GM12801 (cell line): Measurements from ENCODE around the gene CLIC3.

Source experiments
- TF ChIP-seq, protein P1 (sequence below): IDR thresholded peaks from one replicate; pipeline ENCODE4 v1.5.1; 2011; ENCODE audit warnings: control low read depth; ENCODE audit not compliant: insufficient read length; ENCODE audit errors: extremely low read depth

Gene CLIC3

DNA sequence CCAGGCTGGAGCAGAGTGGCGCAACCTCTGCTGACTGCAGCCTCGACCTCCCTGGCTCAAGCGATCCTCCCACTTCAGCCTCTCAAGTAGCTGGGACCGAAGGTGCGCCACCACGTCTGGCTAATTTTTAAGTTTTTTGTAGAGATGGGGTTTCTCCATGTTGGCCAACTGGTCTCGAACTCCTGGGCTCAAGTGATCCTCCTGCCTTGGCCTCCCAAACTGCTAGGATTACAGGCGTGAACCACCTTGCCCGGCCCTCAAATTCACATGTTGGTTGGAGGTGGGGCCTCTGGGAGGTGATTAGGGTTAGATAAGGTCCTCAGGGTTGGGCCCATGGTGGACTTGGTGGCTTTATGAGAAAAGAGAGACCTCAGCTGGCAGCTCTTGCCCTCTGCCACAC is 34.2 kb downstream of the CLIC3 start:
- TF ChIP-seq, protein P1, sequence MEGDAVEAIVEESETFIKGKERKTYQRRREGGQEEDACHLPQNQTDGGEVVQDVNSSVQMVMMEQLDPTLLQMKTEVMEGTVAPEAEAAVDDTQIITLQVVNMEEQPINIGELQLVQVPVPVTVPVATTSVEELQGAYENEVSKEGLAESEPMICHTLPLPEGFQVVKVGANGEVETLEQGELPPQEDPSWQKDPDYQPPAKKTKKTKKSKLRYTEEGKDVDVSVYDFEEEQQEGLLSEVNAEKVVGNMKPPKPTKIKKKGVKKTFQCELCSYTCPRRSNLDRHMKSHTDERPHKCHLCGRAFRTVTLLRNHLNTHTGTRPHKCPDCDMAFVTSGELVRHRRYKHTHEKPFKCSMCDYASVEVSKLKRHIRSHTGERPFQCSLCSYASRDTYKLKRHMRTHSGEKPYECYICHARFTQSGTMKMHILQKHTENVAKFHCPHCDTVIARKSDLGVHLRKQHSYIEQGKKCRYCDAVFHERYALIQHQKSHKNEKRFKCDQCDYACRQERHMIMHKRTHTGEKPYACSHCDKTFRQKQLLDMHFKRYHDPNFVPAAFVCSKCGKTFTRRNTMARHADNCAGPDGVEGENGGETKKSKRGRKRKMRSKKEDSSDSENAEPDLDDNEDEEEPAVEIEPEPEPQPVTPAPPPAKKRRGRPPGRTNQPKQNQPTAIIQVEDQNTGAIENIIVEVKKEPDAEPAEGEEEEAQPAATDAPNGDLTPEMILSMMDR: no peak

DNA sequence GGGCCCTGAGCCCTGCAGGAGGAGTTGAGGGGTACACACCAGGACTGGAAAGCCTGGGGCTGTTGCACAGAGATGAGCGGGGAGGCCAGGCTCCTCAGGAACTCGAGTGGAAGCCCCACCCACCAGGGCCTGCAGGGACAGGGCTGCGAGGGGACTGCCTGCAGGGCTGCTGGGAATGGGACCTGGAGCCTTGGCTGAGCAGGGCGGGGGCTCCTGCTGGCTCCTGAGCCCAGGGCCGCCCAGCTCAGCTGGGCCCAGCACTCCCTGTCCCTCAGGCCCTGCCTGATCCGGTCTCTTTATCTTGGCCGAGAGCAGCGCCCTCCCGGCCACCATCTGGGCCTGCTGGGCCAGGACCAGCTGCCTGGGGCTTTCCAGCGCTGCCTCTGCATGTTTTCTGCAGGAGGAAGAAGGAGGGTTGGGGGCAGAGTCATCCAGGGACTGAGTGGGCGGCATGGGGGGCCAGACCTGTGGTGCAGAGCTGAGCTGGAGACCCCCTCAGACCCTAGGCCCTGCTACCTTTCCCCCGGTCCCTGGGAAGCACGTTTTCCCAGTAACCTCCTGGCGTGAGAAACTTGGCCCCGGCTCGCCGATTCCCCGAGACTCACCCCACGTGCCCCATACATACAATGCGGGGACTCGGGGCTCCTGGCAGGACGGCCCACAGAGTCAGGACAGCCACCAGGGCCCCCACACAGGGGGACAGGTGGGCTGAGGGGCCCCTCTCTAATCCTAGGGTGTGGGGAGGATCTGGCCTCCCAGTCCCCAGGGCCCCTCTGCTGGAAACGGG is 34.9 kb downstream of the CLIC3 start:
- TF ChIP-seq, protein P1: no peak

DNA sequence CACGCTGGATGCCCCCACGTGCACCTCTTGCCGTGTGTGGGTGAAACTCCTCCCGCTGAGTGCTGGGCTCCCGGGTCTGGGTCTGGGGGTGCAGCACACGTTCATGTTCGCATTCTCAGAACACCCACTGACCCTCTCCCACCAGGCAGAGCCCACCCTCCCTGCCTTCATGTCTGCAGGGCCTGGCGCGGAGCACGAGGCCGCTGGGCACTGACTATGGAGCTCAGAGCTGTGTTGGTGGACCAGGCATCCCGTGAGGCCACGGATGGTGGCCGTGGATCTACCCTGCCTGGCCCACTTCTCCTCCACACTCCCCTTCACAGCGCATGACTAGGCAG is 35.5 kb downstream of the CLIC3 start:
- TF ChIP-seq, protein P1: no peak

DNA sequence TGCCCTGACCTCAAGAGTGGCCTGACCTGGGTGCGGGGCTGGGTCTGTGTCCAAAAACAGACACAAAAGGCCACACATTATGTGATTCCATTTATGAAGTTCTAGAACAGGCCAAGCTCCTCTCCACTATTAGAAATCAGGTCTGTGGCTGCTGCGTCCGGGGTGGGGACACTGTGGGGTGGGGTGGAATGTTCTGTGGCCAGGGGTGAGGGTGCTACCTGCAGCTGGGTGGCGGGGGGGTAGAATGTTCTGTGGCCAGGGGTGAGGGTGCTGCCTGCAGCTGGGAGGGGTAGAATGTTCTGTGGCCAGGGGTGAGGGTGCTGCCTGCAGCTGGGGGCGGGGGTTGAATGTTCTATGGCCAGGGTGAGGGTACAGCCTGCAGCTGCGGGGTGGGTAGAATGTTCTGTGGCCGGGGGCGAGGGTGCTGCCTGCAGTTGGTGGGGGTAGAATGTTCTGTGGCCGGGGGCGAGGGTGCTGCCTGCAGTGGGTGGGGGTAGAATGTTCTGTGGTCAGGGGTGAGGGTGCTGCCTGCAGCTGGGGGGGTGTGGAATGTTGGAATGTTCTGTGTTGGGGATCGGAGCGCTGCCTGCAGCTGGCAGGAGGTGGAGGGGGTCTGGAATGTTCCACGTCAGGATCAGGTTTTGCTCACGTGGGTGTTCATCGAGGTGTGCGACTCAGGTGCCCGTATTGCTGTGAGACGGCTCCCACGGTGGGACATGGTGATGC is 36.0 kb downstream of the CLIC3 start:
- TF ChIP-seq, protein P1: no peak

DNA sequence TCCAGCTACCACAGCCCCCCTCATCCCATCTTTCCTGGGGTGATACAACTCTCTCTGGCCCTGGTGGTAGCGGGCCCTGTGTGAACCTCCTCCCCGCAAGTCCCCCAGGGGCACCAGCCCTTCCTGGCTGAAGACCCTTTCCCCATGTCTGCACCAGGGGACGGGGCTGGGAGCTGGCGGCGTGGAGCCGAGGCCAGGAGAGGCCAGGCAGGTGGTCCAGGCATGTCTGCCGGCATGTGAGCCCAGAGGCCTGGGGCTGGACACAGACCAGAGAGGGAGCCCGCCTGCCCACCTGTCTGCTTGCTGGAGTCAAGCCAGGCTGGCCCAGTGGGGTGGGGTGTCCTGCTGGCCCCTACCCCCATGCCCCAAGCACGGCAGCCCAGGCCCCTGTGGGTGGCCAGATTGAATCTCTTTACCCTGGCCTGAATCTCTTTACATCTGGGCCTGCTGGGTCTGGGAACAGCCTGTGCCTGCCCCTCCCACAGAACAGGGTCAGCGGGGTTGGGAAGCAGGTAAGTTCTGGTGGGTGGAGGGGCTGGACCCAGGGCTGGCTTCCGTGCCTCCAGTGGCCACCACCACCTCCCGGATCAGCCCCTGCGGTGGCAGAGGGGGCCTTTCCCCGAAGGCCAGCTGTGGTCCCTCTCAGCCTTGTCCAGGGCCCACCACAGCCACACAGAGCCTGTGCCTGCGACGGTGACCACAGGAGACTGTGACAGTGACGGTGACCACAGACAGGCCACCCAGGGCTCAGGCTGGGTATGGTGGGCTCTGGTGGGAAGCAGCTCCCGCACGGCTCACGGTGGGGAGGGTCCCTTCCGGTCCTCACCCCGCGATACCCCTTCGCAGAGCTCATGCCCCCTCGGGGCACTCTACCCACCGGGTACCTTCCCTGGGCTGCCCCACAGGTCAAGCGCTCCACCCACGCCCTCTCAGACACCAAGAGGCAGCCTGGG is 37.2 kb downstream of the CLIC3 start:
- TF ChIP-seq, protein P1: no peak

DNA sequence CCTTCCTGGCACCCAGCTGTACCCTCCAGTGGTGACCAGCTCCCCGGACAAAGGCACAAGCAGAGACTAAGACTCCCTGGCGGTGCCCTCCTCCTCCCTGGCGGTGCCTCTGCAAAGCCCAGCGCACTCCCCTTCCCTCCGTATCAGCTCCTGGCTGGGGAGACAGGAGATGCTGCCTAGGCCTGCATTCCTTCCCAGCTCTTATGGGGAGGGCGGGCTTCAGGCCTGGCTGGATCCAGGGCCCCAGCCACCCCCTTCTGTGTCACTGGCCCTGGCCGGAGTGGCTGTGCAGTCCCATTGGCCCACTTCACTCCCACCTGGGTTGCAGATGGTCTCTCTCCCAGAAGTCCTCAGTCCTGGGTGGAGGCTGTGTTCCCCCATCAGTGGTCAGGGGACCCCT is 37.9 kb downstream of the CLIC3 start:
- TF ChIP-seq, protein P1: no peak

DNA sequence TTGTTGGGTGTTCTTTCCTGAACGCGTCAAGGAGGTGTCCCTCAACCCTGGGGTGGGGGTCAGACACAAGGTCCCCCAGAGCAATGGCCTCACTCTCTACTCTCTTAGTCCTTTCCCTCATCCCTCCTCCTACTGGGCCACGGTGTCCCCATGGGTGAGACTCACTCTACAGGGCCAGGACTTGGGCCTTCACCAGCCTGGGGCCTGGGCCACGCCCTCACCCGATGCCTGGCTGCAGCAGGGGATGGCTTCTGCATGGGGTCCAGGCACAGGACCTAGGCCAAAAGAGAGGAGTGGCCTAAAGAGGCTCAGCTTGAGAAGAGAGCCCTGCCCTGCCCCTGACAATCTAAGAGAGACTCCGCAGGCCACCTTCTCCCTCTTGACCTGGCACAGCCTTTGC is 38.5 kb downstream of the CLIC3 start:
- TF ChIP-seq, protein P1: no peak
